OCI-LY7 (cell line): ENCODE results near the gene APC. TPM values are rescaled to one million over a fixed set of nuclear protein-coding genes. Genes with fewer than 3 reads are reported as not detected.

Experiments
- BruUV-seq: library from RNA; stranded (reverse); fragments of 400-500 nt; replicated peaks from 2 replicates; lab custom pipeline; 2021; lab: Mats Ljungman, UMichigan
- CTCF ChIA-PET: fragments of 300-600 bp; sonication (Branson Sonifier 250); formaldehyde crosslinking; loops from one replicate; lab custom pipeline; 2022; ENCODE audit warnings: antibody characterized with exemption; ENCODE audit not compliant: unreplicated experiment; lab: Charles Lee
- POLR2A ChIA-PET: fragments of 300-600 bp; sonication (Branson Sonifier 250); formaldehyde crosslinking; loops from one replicate; lab custom pipeline; 2022; ENCODE audit warnings: antibody characterized with exemption; lab: Charles Lee
- DNase-seq: peaks from one replicate; pipeline ENCODE4 v3.0.0-alpha.2; 2015; ENCODE audit warnings: low spot score
- H2AFZ ChIP-seq: fragments of 200-600 bp; sonication (generic), shearing (Covaris generic); 2 replicates; pipeline ENCODE4 v1.6.1; 2014; ENCODE audit warnings: mild to moderate bottlenecking, antibody characterized with exemption, low read length, moderate library complexity
- H3K27ac ChIP-seq: fragments of 200-600 bp; sonication (generic); 2 replicates; pipeline ENCODE4 v1.5.1; 2014; ENCODE audit warnings: mixed run types, low read depth, mild to moderate bottlenecking, moderate library complexity, low read length, inconsistent platforms; ENCODE audit not compliant: poor library complexity, severe bottlenecking
- H3K36me3 ChIP-seq: fragments of 200-600 bp; sonication (generic); 2 replicates; pipeline ENCODE4 v1.6.1; 2014; ENCODE audit warnings: mild to moderate bottlenecking, antibody characterized with exemption, low read length, moderate library complexity, mixed read lengths; ENCODE audit not compliant: insufficient read depth
- H3K4me1 ChIP-seq: fragments of 200-600 bp; sonication (generic); 2 replicates; pipeline ENCODE4 v1.5.1; 2014; ENCODE audit warnings: mild to moderate bottlenecking, low read length; ENCODE audit not compliant: insufficient read depth, poor library complexity, severe bottlenecking
- H3K4me2 ChIP-seq: fragments of 200-600 bp; sonication (generic); 2 replicates; pipeline ENCODE4 v1.6.1; 2014; ENCODE audit warnings: mild to moderate bottlenecking, low read length
- H3K4me3 ChIP-seq: fragments of 200-600 bp; sonication (generic); 2 replicates; pipeline ENCODE4 v1.5.1; 2014; ENCODE audit warnings: mild to moderate bottlenecking, low read depth, low read length; ENCODE audit not compliant: poor library complexity, severe bottlenecking
- H3K79me2 ChIP-seq: fragments of 200-600 bp; sonication (generic); 2 replicates; pipeline ENCODE4 v1.6.1; 2016; ENCODE audit warnings: low read depth, mild to moderate bottlenecking, low read length, moderate library complexity, mixed read lengths; ENCODE audit not compliant: insufficient read depth
- H3K9me2 ChIP-seq: fragments of 200-600 bp; sonication (generic); 2 replicates; pipeline ENCODE4 v1.6.1; 2016; ENCODE audit warnings: mild to moderate bottlenecking, low read length, mixed read lengths; ENCODE audit not compliant: insufficient read depth
- H3K9me3 ChIP-seq: fragments of 200-600 bp; sonication (generic); 2 replicates; pipeline ENCODE4 v1.6.1; 2014; ENCODE audit warnings: mild to moderate bottlenecking, mixed run types, low read length, mixed read lengths
- H4K20me1 ChIP-seq: fragments of 200-600 bp; sonication (generic); 2 replicates; pipeline ENCODE4 v1.6.1; 2014; ENCODE audit warnings: mild to moderate bottlenecking, antibody characterized with exemption, low read length, moderate library complexity, mixed read lengths; ENCODE audit not compliant: insufficient read depth
- CTCF ChIP-seq: fragments of 200-600 bp; sonication (generic); conservative IDR thresholded peaks from 2 replicates; pipeline ENCODE4 v1.5.1; 2014; ENCODE audit warnings: mild to moderate bottlenecking, antibody characterized with exemption, low read length, moderate library complexity, mixed read lengths
- EZH2phosphoT487 ChIP-seq: fragments of 200-600 bp; sonication (generic); IDR thresholded peaks from 2 replicates; pipeline ENCODE4 v1.6.1; 2018; ENCODE audit warnings: low read depth, borderline replicate concordance, mild to moderate bottlenecking, mixed run types, antibody characterized with exemption, low read length, moderate library complexity, mixed read lengths
- intact Hi-C: fragments of 100-400 bp; cut with micrococcal nuclease; formaldehyde crosslinking; loops from one replicate; pipeline ENCODE4 v1.10.0; 2022; ENCODE audit not compliant: unreplicated experiment
- total RNA-seq, 2 experiments: library from RNA; depleted of rRNA in 1 of 2; stranded (reverse); fragments of >200 nt in 1 of 2; shearing (Covaris generic) in 1 of 2; gene quantifications; 2 replicates each; pipeline ENCODE4 v1.2.3, GENCODE V29; 2014 to 2022

The APC gene
- total RNA-seq, 2 experiments from 2014 or later: 33.1 to 34.8 TPM

- Histone ChIP-seq H3K4me1 (peaks cover 36% of the 10 kb centered on the region), H4K20me1 (no peaks in the 10 kb centered on the region), H3K27ac (no peak overlapping the region), H2AFZ (no peak overlapping the region), H3K4me3 (no peak overlapping the region), H3K9me3 (no peaks in the 10 kb centered on the region; the same call in 1 of the 2 replicates), H3K4me2 (no peak overlapping the region), H3K9me2 (no peaks in the 10 kb centered on the region), H3K79me2 (peaks cover 13% of the 10 kb centered on the region; the same call in 1 of the 2 replicates), H3K36me3 (peaks cover 65% of the 10 kb centered on the region)
- no TSS peak for BruUV-seq
- CTCF ChIA-PET: no interaction called here
- DNase-seq: no peak
- TF ChIP-seq EZH2phosphoT487 (no peak), CTCF (no peak)
- intact Hi-C loops: loop anchor here (10.0 kb wide), 1 partner anchor 125 kb away; the partner anchor contains the start of gene REEP5
- POLR2A ChIA-PET: interaction anchor here (0.5 to 1.7 kb wide), 2 partner anchors 14 to 29 kb away, joined by 3 to 5 read pairs; no protein-coding TSS in a partner anchor
These were observed 62.0 kb downstream of the APC start for GRCh38 chr5:112799661-112800060.

GRCh38 chr5:112800891-112801290 is 63.2 kb downstream of the APC start:
- peaks cover 66% of the 10 kb centered on the region for H3K36me3 ChIP-seq

More at GRCh38 chr5:112800891-112801290, 63.2 kb downstream of the APC start:
- POLR2A ChIA-PET: interaction anchor here (0.6 to 1.7 kb wide), 4 partner anchors 9 to 675 kb away, joined by 3 to 5 read pairs (median 3); no protein-coding TSS in a partner anchor
- intact Hi-C loops: no loop called here
- TF ChIP-seq CTCF (no peak), EZH2phosphoT487 (no peak)
- CTCF ChIA-PET: no interaction called here
- Histone ChIP-seq H3K9me2 (no peaks in the 10 kb centered on the region), H3K9me3 (no peaks in the 10 kb centered on the region; the same call in 1 of the 2 replicates), H4K20me1 (no peaks in the 10 kb centered on the region), H3K79me2 (peaks cover 13% of the 10 kb centered on the region; the same call in 1 of the 2 replicates), H3K4me1 (peaks cover 24% of the 10 kb centered on the region), H3K4me3 (no peak overlapping the region), H2AFZ (no peak overlapping the region), H3K27ac (no peak overlapping the region), H3K4me2 (no peak overlapping the region)
- BruUV-seq: no TSS peak
- DNase-seq: no peak
